WI38 (cell line): ENCODE results near the gene ADH1A.

Source experiments
- H3K4me3 ChIP-seq: 2 replicates; pipeline ENCODE4 v1.5.1; 2011; ENCODE audit warnings: low read depth, mild to moderate bottlenecking, control low read depth, low read length
- TF ChIP-seq, protein P1 (sequence below): IDR thresholded peaks from 2 replicates; pipeline ENCODE4 v1.5.1; 2012; ENCODE audit warnings: low read depth, mild to moderate bottlenecking, control low read depth, low read length

Gene ADH1A

DNA sequence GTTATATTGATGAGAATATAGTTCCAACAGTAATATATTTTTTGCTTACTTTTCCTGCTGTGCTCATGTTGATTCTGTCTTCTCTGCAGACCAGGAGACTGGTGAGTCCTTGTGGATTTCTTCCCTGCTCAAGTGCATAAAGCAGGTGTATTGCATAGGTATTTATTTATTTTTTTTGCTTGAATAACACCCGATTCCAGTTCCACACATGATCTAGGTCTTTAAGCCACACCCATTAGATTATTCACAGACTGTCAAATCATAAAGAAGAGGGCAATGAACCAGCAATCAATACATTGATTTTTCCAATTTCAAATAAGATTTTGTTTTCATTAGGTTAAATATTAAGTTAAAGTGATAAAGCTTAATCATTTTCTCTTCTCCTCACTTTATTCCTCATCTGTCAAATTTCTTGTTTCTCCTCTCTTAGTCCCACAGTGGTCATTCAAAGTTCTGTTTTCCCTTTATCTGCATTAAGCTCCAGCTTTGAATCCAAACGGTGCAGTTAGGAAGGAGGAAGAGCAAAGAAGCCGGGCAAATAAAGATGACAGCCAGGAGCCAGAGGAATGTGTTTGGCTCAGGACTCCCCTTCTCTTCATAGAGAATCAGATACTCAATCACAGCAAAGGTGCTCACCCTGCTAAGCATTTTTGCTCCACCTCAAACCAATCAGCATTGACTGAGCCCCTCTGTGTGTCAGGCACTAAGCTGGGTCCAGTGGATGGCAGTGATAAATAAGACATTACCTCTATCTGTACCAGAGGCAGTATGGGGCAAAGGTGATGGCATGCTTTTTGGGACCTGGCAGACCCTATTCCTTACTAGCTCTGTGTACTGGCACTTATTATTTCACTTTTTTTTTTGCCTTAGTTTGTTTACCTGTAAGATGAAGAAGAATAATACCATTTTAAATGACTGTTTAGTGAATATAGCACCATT lies at the start of gene ADH1A:
TSS of gene ADH1A (minus strand) at position 138 of the 939 bp plus-strand sequence. CDS start at position 67, 71 bp downstream.
- TF ChIP-seq, protein P1, sequence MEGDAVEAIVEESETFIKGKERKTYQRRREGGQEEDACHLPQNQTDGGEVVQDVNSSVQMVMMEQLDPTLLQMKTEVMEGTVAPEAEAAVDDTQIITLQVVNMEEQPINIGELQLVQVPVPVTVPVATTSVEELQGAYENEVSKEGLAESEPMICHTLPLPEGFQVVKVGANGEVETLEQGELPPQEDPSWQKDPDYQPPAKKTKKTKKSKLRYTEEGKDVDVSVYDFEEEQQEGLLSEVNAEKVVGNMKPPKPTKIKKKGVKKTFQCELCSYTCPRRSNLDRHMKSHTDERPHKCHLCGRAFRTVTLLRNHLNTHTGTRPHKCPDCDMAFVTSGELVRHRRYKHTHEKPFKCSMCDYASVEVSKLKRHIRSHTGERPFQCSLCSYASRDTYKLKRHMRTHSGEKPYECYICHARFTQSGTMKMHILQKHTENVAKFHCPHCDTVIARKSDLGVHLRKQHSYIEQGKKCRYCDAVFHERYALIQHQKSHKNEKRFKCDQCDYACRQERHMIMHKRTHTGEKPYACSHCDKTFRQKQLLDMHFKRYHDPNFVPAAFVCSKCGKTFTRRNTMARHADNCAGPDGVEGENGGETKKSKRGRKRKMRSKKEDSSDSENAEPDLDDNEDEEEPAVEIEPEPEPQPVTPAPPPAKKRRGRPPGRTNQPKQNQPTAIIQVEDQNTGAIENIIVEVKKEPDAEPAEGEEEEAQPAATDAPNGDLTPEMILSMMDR: no peak

DNA sequence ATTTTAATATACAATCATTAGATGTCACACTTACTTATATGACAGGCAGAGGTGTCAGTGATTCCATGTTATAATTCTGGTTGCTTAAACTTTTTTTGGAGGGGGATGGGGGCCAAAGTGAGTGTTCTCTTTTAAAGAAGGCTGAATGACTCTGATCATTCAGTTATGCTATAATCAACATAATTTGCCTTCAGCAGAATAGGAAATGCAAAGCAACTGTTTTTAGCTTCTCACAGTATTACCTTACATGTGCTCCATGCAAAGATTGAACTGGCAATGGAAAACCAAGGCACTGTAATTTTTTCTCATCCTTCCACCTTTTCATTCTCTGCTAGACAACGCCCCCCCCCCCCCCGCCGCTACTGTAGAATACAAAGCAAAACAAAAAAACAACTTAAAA lies 48.4 kb upstream of the ADH1A start:
- TF ChIP-seq, protein P1: no peak
- H3K4me3 ChIP-seq: no peak overlapping the region

More for the DNA sequence above, at the start of gene ADH1A:
- H3K4me3 ChIP-seq: no peak within 1 kb of the TSS

DNA sequence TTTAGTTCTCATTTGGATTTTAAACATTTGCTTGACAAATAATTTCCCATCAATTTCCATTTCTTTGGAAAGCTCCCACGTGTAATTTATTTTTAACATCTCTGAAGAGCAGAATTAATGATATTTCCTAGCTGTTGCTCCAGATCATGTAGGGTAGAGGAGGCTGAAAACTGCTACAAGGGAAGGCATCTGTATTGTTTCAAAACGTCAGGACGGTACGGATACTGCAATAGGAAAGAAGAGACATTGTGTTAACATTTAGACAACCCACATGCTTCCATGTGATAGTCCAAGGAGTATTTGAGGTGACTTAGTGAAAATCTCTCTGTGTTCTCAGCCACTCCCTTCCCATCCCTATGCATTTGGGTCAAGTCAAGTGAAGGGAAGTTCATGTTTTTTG lies 45.8 kb upstream of the ADH1A start:
- TF ChIP-seq, protein P1: no peak
- no peak overlapping the region for H3K4me3 ChIP-seq

- H3K4me3 ChIP-seq: no peak overlapping the region
Observed at GRCh38 chr4:99334880-99335279, 44.1 kb upstream of the ADH1A start.

GRCh38 chr4:99330648-99331047 lies 39.9 kb upstream of the ADH1A start:
- H3K4me3 ChIP-seq: no peak overlapping the region
- TF ChIP-seq, protein P1: no peak

More at GRCh38 chr4:99334880-99335279, 44.1 kb upstream of the ADH1A start:
- TF ChIP-seq, protein P1: no peak

- TF ChIP-seq, protein P1: no peak
- H3K4me3 ChIP-seq: no peak overlapping the region
Observed at GRCh38 chr4:99329876-99330275, 39.1 kb upstream of the ADH1A start.

- no peak overlapping the region for H3K4me3 ChIP-seq
- TF ChIP-seq, protein P1: no peak
Observed at GRCh38 chr4:99324979-99325378, 34.2 kb upstream of the ADH1A start.
